Gastroesophageal sphincter (tissue), 4 donors: ENCODE results near the gene ROCK2. TPM values are rescaled to one million over a fixed set of nuclear protein-coding genes. Genes with fewer than 3 reads are reported as not detected.

ENCODE experiments used
- ATAC-seq: fragments of 150-250 bp; one replicate; pipeline ENCODE4 v1.9.1; 2016; ENCODE audit warnings: mild to moderate bottlenecking, moderate library complexity
- H3K27ac ChIP-seq, 4 donors: fragments of 200-600 bp; sonication (generic) in 3 of 4; 1 replicate in 3 of 4; 2 replicates in 1 of 4; pipeline ENCODE4 v1.5.1; 2016 to 2019
- H3K27me3 ChIP-seq: fragments of 200-600 bp; sonication (generic); one replicate; pipeline ENCODE4 v1.5.1; 2019
- H3K36me3 ChIP-seq, 2 donors: fragments of 200-600 bp; sonication (generic); one replicate each; pipeline ENCODE4 v1.5.1; 2019; ENCODE audit warnings: control low read depth in 1 of 2
- H3K4me1 ChIP-seq, 3 donors: fragments of 200-600 bp; sonication (generic); 1 replicate in 2 of 3; 2 replicates in 1 of 3; pipeline ENCODE4 v1.5.1; 2016 to 2019; ENCODE audit warnings: control low read depth in 2 of 3
- H3K4me3 ChIP-seq, 2 donors: fragments of 200-600 bp; sonication (generic); one replicate each; pipeline ENCODE4 v1.5.1; 2019; ENCODE audit warnings: mild to moderate bottlenecking in 1 of 2, moderate library complexity in 1 of 2
- H3K9me3 ChIP-seq, 3 donors: fragments of 200-600 bp; sonication (generic); one replicate each; pipeline ENCODE4 v1.5.1; 2017 to 2019; ENCODE audit warnings: control low read depth in 2 of 3
- CTCF ChIP-seq, 4 experiments: fragments of 200-600 bp in 2 of 4; fragments of 450-650 bp in 2 of 4; sonication (generic) in 1 of 4; IDR thresholded peaks; one replicate each; pipeline ENCODE4 v1.5.1; 2017 to 2019; ENCODE audit warnings: antibody characterized with exemption in 4 of 4, mild to moderate bottlenecking in 2 of 4, moderate library complexity in 2 of 4
- EP300 ChIP-seq: sonication (generic); formaldehyde crosslinking; IDR thresholded peaks from one replicate; pipeline ENCODE4 v1.6.1; 2017; ENCODE audit warnings: antibody characterized with exemption, mild to moderate bottlenecking
- POLR2A ChIP-seq, 2 donors: fragments of 450-650 bp; IDR thresholded peaks; one replicate each; pipeline ENCODE4 v1.6.1; 2017; ENCODE audit warnings: antibody characterized with exemption in 2 of 2, mild to moderate bottlenecking in 2 of 2, moderate library complexity in 1 of 2
- POLR2AphosphoS5 ChIP-seq: sonication (generic); formaldehyde crosslinking; IDR thresholded peaks from one replicate; pipeline ENCODE4 v1.6.1; 2017; ENCODE audit warnings: antibody characterized with exemption
- WGBS, 2 donors: methylation state at CpG; one replicate each; pipeline ENCODE4 v1.1.5; 2018; ENCODE audit warnings: low coverage in 1 of 2; 5-methylcytosine and 5-hydroxymethylcytosine counted together
- total RNA-seq, 4 donors: library from RNA; depleted of rRNA; stranded (reverse); fragments of >200 nt; gene quantifications; one replicate each; pipeline ENCODE4 v1.1.0, GENCODE V29; 2016

The ROCK2 gene
- total RNA-seq, 4 donors from 2014 or later: 102 to 130 (median 113) TPM

DNA sequence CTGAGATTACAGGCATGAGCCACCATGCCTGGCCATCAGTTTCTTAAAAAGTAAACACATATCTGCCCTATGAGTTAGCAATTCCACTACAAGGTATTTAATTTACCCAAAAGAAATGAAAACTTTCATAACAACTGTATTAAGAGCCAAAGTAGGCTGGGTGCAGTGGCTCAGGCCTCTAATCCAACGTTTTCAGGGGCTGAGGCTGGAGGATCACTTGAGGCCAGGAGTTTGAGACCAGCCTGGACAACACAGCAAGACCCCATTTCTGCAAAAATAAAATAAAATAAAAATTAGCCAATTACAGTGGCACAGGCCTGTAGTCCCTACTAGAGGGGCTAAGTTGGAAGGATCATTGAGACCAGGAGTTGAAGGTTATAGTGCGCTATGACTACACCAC lies 6.5 kb downstream of the ROCK2 start:
- TF ChIP-seq CTCF (IDR thresholded peaks at IDR 0.05) (no peak), EP300 (no peak), POLR2A (IDR thresholded peaks at IDR 0.05) (no peak), POLR2AphosphoS5 (no peak)
- 71 to 100% methylated on average over 1 to 2 of the region's 2 CpGs for WGBS, 2 donors
- Histone ChIP-seq H3K4me3 (no peak overlapping the region), H3K27ac (peak overlapping the region in 1 of 4 donors; percentile 4), H3K27me3 (no peaks in the 10 kb centered on the region), H3K4me1 (peaks cover 0 to 79% (median 3%) of the 10 kb centered on the region in 3 donors), H3K36me3 (no peaks in the 10 kb centered on the region), H3K9me3 (no peaks in the 10 kb centered on the region)
- no peak for ATAC-seq

- ATAC-seq: no peak
- WGBS, 2 donors: 100% methylated on average over 1 of the region's 1 CpG
- H3K9me3 ChIP-seq: no peaks in the 10 kb centered on the region
- H3K4me3 ChIP-seq: no peak overlapping the region
- H3K27ac ChIP-seq: peak overlapping the region in 1 of 4 donors; percentile 5
- no peaks in the 10 kb centered on the region for H3K36me3 ChIP-seq
- H3K4me1 ChIP-seq: peaks cover 0 to 75% (median 3%) of the 10 kb centered on the region in 3 donors
- H3K27me3 ChIP-seq: no peaks in the 10 kb centered on the region
- TF ChIP-seq CTCF (IDR thresholded peaks at IDR 0.05): no peak
- TF ChIP-seq EP300: no peak
- TF ChIP-seq POLR2AphosphoS5: no peak
- no peak for TF ChIP-seq POLR2A (IDR thresholded peaks at IDR 0.05)
These were observed 8.2 kb downstream of the ROCK2 start for GRCh38 chr2:11336189-11336588.

- Histone ChIP-seq H3K27me3 (no peaks in the 10 kb centered on the region), H3K36me3 (no peaks in the 10 kb centered on the region), H3K4me1 (peaks cover 3 to 67% (median 6%) of the 10 kb centered on the region in 3 donors), H3K27ac (no peak overlapping the region), H3K4me3 (no peak overlapping the region), H3K9me3 (no peaks in the 10 kb centered on the region)
- WGBS, 2 donors: 79 to 95% methylated on average over 2 of the region's 2 CpGs
- no peak for TF ChIP-seq EP300
- no peak for TF ChIP-seq POLR2AphosphoS5
- TF ChIP-seq CTCF (IDR thresholded peaks at IDR 0.05): no peak
- TF ChIP-seq POLR2A (IDR thresholded peaks at IDR 0.05): no peak
- no peak for ATAC-seq
These were observed 10.8 kb downstream of the ROCK2 start for GRCh38 chr2:11333427-11334183.

DNA sequence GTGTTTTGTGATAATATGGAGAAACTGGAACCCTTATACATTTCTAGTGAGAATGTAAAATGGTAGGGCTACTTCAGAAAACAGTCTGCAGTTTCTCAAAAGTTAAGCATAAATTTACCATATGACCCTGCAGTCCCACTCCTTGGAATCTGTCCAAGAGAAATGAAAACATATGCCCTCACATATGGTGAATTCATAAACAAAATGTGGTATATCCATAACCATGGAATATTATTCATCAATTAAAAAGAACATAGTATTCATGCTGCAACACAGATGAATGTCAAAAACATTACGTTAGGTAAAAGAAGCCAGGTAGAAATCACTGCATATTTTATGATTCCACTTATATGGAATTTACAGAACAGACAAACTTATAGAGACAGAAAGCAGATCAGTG lies 11.8 kb downstream of the ROCK2 start:
- 100% methylated on average over 1 of the region's 1 CpG for WGBS, 2 donors
- no peak overlapping the region for H3K27ac ChIP-seq

DNA sequence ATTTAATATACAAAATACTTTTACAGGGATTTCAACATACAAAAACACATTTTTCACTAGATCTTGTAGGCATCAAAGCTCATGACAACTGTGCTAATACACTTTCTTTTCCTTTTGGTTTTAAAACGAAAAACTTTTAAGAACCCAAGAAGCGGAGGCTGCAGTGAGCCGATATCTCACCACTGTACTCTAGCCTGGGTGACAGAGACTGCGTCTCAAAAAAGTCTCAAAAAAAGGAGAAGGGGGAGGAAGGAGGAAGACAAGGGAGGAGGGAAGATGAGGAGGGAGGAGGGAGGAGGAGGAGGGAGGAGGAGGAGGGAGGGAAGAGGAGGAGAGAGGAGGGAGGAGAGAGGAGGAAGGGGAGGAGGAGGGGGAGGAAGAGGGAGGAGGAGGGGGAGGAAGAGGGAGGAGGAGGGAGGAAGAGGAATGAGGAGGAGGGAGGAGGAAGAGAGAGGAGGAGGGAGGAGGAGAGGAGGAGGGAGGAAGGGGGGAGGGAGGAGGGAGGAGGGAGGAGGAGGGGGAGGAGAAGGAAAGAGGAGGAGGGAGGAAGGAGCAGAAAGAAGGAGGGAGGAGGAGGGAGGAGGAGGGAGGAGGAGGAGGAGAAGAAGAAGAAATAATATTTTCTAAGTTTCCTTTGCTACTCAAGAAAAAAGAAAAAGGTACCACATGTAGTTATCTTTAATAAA lies 13.8 kb downstream of the ROCK2 start:
- TF ChIP-seq POLR2AphosphoS5 (no peak), CTCF (IDR thresholded peaks at IDR 0.05) (no peak), POLR2A (IDR thresholded peaks at IDR 0.05) (no peak)
- Histone ChIP-seq H3K27me3 (no peaks in the 10 kb centered on the region), H3K4me1 (peaks cover 3 to 75% (median 6%) of the 10 kb centered on the region in 3 donors), H3K27ac (peak overlapping the region in 2 of 4 donors; percentile 52 to 68), H3K9me3 (no peaks in the 10 kb centered on the region), H3K4me3 (no peak overlapping the region), H3K36me3 (no peaks in the 10 kb centered on the region)
- ATAC-seq: no peak
- WGBS, 2 donors: 5% methylated on average over 4 of the region's 4 CpGs

More for the DNA sequence above, 11.8 kb downstream of the ROCK2 start:
- Histone ChIP-seq H3K4me3 (no peak overlapping the region), H3K4me1 (peaks cover 3 to 62% (median 6%) of the 10 kb centered on the region in 3 donors), H3K9me3 (no peaks in the 10 kb centered on the region), H3K36me3 (no peaks in the 10 kb centered on the region), H3K27me3 (no peaks in the 10 kb centered on the region)
- ATAC-seq: no peak
- TF ChIP-seq POLR2A (IDR thresholded peaks at IDR 0.05): no peak
